PFSK-1 (cell line): ENCODE data around the gene CLSTN1.

Experiments used
- POLR2AphosphoS5 ChIP-seq: IDR thresholded peaks from 2 replicates; pipeline ENCODE4 v1.6.1; 2012; ENCODE audit warnings: low read depth, mild to moderate bottlenecking, control low read depth, low read length, moderate library complexity
- TAF1 ChIP-seq: IDR thresholded peaks from 2 replicates; pipeline ENCODE4 v1.6.1; 2012; ENCODE audit warnings: low read length, control low read depth, borderline replicate concordance; ENCODE audit not compliant: insufficient read depth

DNA sequence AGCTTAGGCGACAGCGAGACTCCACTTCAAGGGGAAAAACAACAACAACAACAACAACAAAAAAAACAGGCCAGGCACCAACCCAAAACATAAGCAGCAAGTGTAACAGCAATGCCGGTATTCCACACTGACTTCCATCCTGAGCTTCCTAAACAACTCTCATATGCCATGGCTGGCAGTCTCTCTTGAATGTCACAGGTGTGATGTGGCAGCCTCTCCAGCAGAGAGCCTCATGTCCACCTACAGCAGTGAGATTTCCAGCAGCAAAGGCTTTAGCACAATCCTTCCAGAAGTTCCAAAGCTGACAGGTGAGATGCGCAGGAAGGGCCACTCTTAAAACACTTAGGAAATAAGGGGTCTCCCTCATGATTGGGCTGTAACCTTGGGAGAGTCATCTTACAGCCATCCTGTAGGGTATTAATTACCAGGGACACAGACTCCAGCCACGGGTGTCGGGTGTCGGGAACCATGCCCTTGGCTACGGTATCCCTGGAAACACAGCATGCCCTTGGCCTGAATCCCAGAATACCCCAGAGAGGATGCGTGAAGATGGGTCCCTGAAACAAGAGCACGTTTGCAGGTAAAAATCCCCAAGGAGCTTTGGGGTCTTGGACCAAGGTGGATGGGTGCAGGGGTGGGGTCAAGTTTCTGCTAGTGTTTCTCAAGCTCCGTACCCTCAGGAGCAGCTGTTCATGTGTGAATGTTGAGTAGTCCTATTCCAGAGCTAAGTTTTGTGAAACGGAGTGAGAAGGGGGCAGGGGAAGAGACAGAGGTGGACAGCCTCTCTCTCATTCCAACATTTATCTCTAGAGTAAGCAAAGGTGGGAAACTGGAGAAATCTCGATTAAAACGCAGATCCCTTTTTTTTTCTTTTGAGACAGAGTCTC, 31.4 kb downstream of the CLSTN1 start:
- TF ChIP-seq POLR2AphosphoS5, result no peak
- no peak for TF ChIP-seq TAF1
